ENCODE data around the gene NCAM2.
"Not testable (repeated sequence)": the region's sequence is repeated elsewhere in the genome, so short reads cannot be mapped to it uniquely, and the experiment has no call there.

Gene NCAM2

DNA sequence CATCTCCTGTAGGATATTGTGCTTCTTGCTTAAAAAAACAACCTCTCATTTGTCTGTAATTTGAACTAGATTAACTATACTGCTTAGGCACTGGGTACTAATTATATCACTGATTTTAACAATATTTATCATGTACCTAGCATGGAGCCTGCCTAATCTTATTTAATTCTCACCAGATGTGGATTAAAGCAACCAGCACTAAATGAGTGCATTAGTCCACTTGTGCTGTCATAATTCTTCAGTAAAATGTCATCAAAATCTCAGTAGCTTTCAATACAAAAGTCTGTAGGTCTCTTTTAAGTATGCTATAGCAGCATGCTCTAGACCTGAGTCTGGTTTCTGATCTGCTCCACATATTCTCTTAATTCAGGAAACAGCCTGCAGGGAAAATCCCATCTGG lies 368.1 kb downstream of the NCAM2 start:
- Histone ChIP-seq H3K9ac (ENCODE audit: low read length) (no peak overlapping the region), H3K4me3 (ENCODE audit: low read depth in 1 of 2, low read length in 2 of 2) (no peak overlapping the region), H3K4me1 (ENCODE audit: insufficient read depth, low read length) (no peaks in the 10 kb centered on the region), H3K27ac (ENCODE audit: low read depth, low read length) (no peak overlapping the region), H3K9me3 (ENCODE audit: low read length) (no peaks in the 10 kb centered on the region), H3K36me3 (ENCODE audit: insufficient read depth, low read length) (no peaks in the 10 kb centered on the region), H3K27me3 (ENCODE audit: control insufficient read depth in 1 of 2, insufficient read depth in 2 of 2, low read length in 2 of 2) (no peaks in the 10 kb centered on the region)

DNA sequence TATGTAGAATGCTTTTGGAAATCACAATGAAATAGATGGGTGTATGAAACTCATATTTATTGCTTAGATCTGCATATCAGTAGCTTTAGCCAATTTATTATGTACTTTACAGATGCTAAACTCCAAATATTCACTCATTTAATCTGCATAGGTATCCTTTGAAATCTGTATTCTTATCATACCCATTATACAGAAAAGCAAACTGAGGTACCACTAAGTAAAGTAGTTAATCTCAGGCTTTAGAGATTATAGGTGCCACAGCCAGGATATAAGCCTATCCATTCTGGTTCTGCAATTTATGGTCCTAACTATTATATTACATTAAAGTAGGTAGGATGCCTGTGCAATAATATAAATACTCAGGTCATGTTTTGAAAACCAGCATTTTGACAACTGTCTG lies 369.4 kb downstream of the NCAM2 start:
- no peaks in the 10 kb centered on the region for H3K4me1 ChIP-seq (ENCODE audit: insufficient read depth, low read length)
- H3K36me3 ChIP-seq (ENCODE audit: insufficient read depth, low read length): no peaks in the 10 kb centered on the region
- H3K9me3 ChIP-seq (ENCODE audit: low read length): no peaks in the 10 kb centered on the region
- no peak overlapping the region for H3K4me3 ChIP-seq (ENCODE audit: low read depth in 1 of 2, low read length in 2 of 2)
- no peak overlapping the region for H3K27ac ChIP-seq (ENCODE audit: low read depth, low read length)
- H3K27me3 ChIP-seq (ENCODE audit: control insufficient read depth in 1 of 2, insufficient read depth in 2 of 2, low read length in 2 of 2): no peaks in the 10 kb centered on the region
- H3K9ac ChIP-seq (ENCODE audit: low read length): no peak overlapping the region

DNA sequence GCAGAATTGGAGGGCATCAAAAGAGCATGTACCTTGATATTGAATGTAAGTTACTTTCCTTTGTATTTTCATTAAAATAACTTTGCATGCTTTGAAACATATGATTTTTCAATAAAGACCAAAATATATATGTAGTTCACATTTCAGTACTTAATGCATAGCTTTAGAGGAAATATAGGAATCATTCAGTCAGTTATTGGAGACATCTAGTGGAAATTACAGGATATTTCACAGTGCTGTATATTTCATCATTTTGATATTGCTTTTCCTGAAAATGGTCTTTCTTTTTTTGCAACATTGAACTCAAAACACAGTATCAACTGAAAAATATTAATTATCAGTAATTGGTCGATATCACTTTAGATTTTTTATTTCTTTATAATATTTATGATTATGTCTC lies 375.8 kb downstream of the NCAM2 start:
- Histone ChIP-seq H3K36me3 (ENCODE audit: insufficient read depth, low read length) (no peaks in the 10 kb centered on the region), H3K9ac (ENCODE audit: low read length) (no peak overlapping the region), H3K4me3 (ENCODE audit: low read depth in 1 of 2, low read length in 2 of 2) (no peak overlapping the region), H3K9me3 (ENCODE audit: low read length) (no peaks in the 10 kb centered on the region), H3K27ac (ENCODE audit: low read depth, low read length) (no peak overlapping the region), H3K4me1 (ENCODE audit: insufficient read depth, low read length) (no peaks in the 10 kb centered on the region), H3K27me3 (ENCODE audit: control insufficient read depth in 1 of 2, insufficient read depth in 2 of 2, low read length in 2 of 2) (no peaks in the 10 kb centered on the region)

DNA sequence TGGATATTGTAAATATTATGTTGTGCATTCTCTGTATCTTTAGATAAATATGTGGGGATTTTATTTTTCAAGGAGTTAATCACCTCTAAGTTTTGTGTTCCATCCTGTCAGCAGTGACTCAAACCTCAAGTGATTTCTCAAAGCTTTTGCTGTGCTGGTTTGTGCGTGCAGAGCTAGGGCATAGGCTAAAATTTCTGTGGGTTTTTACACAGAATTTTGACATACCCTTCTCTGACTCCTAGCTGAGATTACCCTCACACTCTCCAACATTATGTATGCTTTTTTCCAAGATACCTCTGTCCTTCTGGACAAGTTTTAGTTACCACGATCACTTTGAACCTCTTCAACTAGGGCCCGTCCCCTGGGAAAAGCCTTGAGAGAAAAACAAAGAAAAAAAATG lies 384.9 kb downstream of the NCAM2 start:
- Histone ChIP-seq H3K27ac (ENCODE audit: low read depth, low read length) (no peak overlapping the region), H3K9ac (ENCODE audit: low read length) (no peak overlapping the region)

DNA sequence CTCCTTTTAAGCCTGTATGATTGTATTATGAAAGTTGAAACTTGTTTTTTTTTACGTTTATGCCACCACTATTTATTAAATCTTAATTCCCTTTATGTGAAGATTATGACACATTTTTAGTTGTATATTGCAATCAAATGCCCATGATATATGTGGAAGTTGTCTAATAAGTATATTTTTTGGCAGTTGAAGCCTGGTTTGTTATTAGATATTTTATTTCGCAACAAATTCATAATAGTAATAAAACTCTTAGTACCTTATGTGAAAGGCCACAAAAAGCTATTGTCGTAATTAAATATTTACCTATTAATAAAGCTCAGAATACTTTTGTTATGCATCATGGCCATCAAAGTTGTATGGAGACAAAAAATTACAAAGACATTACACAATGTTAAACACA lies 386.8 kb downstream of the NCAM2 start:
- H3K36me3 ChIP-seq (ENCODE audit: insufficient read depth, low read length): no peaks in the 10 kb centered on the region
- H3K4me1 ChIP-seq (ENCODE audit: insufficient read depth, low read length): no peaks in the 10 kb centered on the region
- H3K9ac ChIP-seq (ENCODE audit: low read length): no peak overlapping the region
- no peak overlapping the region for H3K27ac ChIP-seq (ENCODE audit: low read depth, low read length)
- no peaks in the 10 kb centered on the region for H3K27me3 ChIP-seq (ENCODE audit: control insufficient read depth in 1 of 2, insufficient read depth in 2 of 2, low read length in 2 of 2)
- H3K4me3 ChIP-seq (ENCODE audit: low read depth in 1 of 2, low read length in 2 of 2): no peak overlapping the region
- no peaks in the 10 kb centered on the region for H3K9me3 ChIP-seq (ENCODE audit: low read length)

More for the DNA sequence above, 384.9 kb downstream of the NCAM2 start:
- no peaks in the 10 kb centered on the region for H3K9me3 ChIP-seq (ENCODE audit: low read length)
- no peaks in the 10 kb centered on the region for H3K27me3 ChIP-seq (ENCODE audit: control insufficient read depth in 1 of 2, insufficient read depth in 2 of 2, low read length in 2 of 2)
- H3K4me1 ChIP-seq (ENCODE audit: insufficient read depth, low read length): no peaks in the 10 kb centered on the region
- H3K4me3 ChIP-seq (ENCODE audit: low read depth in 1 of 2, low read length in 2 of 2): no peak overlapping the region
- no peaks in the 10 kb centered on the region for H3K36me3 ChIP-seq (ENCODE audit: insufficient read depth, low read length)

DNA sequence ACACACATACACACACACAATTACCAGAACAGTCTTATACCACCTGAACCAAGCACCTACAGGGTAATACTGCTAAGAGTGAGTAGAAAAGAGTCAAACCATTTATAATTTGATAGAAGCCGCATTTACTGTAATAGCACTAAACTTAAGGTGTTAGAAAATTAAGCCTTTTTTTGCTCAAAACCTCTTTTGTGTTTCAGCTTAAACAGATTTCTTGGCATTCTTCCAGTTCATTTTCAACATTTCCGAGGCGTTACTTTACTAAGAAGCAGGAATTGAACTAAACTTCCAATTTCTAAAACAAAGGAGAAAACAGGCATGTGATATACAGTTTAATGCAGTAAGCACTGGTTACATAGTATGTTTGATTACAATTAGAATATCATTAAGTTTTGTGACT lies 387.2 kb downstream of the NCAM2 start:
- no peaks in the 10 kb centered on the region for H3K36me3 ChIP-seq (ENCODE audit: insufficient read depth, low read length)
- H3K27ac ChIP-seq (ENCODE audit: low read depth, low read length): no peak overlapping the region
- H3K4me1 ChIP-seq (ENCODE audit: insufficient read depth, low read length): no peaks in the 10 kb centered on the region
- no peak overlapping the region for H3K9ac ChIP-seq (ENCODE audit: low read length)
- no peaks in the 10 kb centered on the region for H3K9me3 ChIP-seq (ENCODE audit: low read length)
- no peak overlapping the region for H3K4me3 ChIP-seq (ENCODE audit: low read depth in 1 of 2, low read length in 2 of 2)
- H3K27me3 ChIP-seq (ENCODE audit: control insufficient read depth in 1 of 2, insufficient read depth in 2 of 2, low read length in 2 of 2): no peaks in the 10 kb centered on the region

DNA sequence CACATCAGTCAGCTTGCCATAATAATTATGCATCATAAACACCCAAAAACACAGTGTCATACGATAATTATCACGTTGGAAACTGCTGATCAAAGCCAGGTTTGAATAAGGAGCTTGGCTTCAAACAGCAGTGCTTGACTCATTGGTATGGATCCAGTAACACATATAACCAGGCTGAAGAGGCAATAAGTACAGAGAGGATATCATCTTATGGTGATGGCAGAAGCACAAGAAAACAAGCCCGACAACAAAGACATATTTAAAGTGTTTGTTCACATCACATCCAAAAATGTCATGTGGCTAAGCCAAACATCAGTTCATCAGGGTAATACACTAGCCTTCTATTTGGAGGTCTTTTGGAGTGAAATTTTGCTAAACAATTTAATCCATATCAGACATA lies 389.7 kb downstream of the NCAM2 start:
- Histone ChIP-seq H3K9ac (ENCODE audit: low read length) (no peak overlapping the region), H3K4me3 (ENCODE audit: low read depth in 1 of 2, low read length in 2 of 2) (no peak overlapping the region), H3K9me3 (ENCODE audit: low read length) (no peaks in the 10 kb centered on the region), H3K36me3 (ENCODE audit: insufficient read depth, low read length) (no peaks in the 10 kb centered on the region), H3K27me3 (ENCODE audit: control insufficient read depth in 1 of 2, insufficient read depth in 2 of 2, low read length in 2 of 2) (no peaks in the 10 kb centered on the region), H3K4me1 (ENCODE audit: insufficient read depth, low read length) (no peaks in the 10 kb centered on the region), H3K27ac (ENCODE audit: low read depth, low read length) (no peak overlapping the region)

DNA sequence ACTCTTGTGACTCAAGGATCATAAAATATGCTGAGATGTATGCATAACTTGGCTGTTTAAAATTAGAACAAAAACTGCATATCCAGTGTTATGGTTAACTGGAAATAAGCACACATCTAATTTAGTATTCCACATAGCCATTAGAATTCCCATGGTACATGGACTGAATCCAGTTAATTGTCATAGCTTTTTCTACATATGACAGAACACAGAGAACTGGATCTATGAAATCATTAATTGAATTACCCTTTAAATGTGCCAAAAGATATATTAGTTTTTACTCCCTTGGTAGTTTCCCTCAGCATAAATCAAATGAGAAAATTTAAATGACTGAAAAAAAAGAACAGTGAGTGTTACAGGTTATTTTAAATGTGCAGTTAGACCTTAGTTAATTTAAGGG lies 395.9 kb downstream of the NCAM2 start:
- H3K27me3 ChIP-seq (ENCODE audit: control insufficient read depth in 1 of 2, insufficient read depth in 2 of 2, low read length in 2 of 2): no peaks in the 10 kb centered on the region
- no peak overlapping the region for H3K27ac ChIP-seq (ENCODE audit: low read depth, low read length)
- no peak overlapping the region for H3K4me3 ChIP-seq (ENCODE audit: low read depth in 1 of 2, low read length in 2 of 2)
- no peaks in the 10 kb centered on the region for H3K9me3 ChIP-seq (ENCODE audit: low read length)
- no peak overlapping the region for H3K9ac ChIP-seq (ENCODE audit: low read length)
- no peaks in the 10 kb centered on the region for H3K36me3 ChIP-seq (ENCODE audit: insufficient read depth, low read length)
- H3K4me1 ChIP-seq (ENCODE audit: insufficient read depth, low read length): no peaks in the 10 kb centered on the region

DNA sequence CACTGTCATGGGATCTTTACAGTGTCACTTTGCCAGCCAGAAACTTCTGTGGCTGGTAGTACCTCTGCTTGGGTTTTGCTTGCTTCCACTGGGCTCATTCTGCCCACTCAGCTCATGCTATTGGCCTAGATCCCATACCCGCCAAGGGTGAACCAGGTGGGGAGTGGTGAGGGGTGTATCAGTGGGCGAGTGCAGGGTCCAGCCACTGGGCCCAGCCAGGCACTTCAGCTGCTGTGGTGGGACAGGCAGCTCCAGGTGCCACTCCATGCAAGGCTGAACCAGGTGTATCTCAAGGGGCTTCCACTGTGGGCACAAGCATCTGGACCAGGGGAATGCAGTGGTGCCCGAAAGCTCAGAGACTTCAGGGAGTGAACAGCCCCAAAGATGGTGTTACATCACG lies 398.2 kb downstream of the NCAM2 start:
- Histone ChIP-seq H3K36me3 (ENCODE audit: insufficient read depth, low read length) (no peaks in the 10 kb centered on the region), H3K9me3 (ENCODE audit: low read length) (no peaks in the 10 kb centered on the region), H3K4me3 (ENCODE audit: low read depth in 1 of 2, low read length in 2 of 2) (no peak overlapping the region), H3K27ac (ENCODE audit: low read depth, low read length) (no peak overlapping the region), H3K27me3 (ENCODE audit: control insufficient read depth in 1 of 2, insufficient read depth in 2 of 2, low read length in 2 of 2) (no peaks in the 10 kb centered on the region), H3K9ac (ENCODE audit: low read length) (no peak overlapping the region), H3K4me1 (ENCODE audit: insufficient read depth, low read length) (no peaks in the 10 kb centered on the region)

DNA sequence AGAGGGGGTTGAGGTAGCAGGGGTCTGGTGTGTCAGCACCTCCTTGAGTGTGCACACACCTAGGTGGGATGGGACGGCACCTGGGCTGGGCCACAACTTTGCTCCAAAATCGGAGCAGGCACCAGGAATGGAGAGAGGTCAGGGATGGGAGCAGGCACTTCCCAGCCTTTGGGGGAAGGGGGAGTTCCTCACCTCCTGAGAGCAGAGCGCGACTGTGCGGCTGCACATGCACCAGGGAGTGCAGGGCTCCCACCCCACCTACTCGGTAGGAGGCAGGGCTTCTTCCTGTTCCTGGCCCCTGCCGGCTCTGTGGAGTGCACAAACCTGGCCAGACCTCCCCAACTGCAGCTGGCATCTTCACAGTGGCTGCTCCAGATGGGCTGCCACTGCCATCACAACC lies 399.3 kb downstream of the NCAM2 start:
- H3K36me3 ChIP-seq (ENCODE audit: insufficient read depth, low read length): no peaks in the 10 kb centered on the region
- H3K27ac ChIP-seq (ENCODE audit: low read depth, low read length): no peak overlapping the region
- no peak overlapping the region for H3K4me3 ChIP-seq (ENCODE audit: low read depth in 1 of 2, low read length in 2 of 2)
- no peak overlapping the region for H3K9ac ChIP-seq (ENCODE audit: low read length)
- no peaks in the 10 kb centered on the region for H3K9me3 ChIP-seq (ENCODE audit: low read length)
- H3K27me3 ChIP-seq (ENCODE audit: control insufficient read depth in 1 of 2, insufficient read depth in 2 of 2, low read length in 2 of 2): no peaks in the 10 kb centered on the region
- no peaks in the 10 kb centered on the region for H3K4me1 ChIP-seq (ENCODE audit: insufficient read depth, low read length)

DNA sequence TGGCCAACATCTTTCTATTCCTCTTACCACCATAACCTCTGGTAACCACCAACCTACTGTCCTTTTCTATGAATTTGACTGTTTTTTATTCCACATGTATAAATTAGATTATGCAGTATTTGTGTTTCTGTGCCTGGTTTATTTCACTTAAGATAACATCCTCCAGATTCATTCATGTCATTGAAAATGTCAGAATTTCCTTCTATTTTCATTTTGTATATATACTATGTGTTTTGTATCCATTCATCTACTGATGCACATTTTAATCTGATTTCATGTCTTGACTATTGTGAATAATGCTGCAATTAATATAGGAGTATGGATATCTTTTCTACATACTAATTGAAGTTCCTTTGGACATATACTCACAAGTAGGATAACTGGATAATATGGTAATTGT lies 403.2 kb downstream of the NCAM2 start:
- Histone ChIP-seq H3K9me3 (ENCODE audit: low read length) (no peaks in the 10 kb centered on the region), H3K36me3 (ENCODE audit: insufficient read depth, low read length) (no peaks in the 10 kb centered on the region), H3K4me1 (ENCODE audit: insufficient read depth, low read length) (no peaks in the 10 kb centered on the region), H3K27ac (ENCODE audit: low read depth, low read length) (no peak overlapping the region), H3K4me3 (ENCODE audit: low read depth in 1 of 2, low read length in 2 of 2) (no peak overlapping the region), H3K9ac (ENCODE audit: low read length) (no peak overlapping the region), H3K27me3 (ENCODE audit: control insufficient read depth in 1 of 2, insufficient read depth in 2 of 2, low read length in 2 of 2) (no peaks in the 10 kb centered on the region)

DNA sequence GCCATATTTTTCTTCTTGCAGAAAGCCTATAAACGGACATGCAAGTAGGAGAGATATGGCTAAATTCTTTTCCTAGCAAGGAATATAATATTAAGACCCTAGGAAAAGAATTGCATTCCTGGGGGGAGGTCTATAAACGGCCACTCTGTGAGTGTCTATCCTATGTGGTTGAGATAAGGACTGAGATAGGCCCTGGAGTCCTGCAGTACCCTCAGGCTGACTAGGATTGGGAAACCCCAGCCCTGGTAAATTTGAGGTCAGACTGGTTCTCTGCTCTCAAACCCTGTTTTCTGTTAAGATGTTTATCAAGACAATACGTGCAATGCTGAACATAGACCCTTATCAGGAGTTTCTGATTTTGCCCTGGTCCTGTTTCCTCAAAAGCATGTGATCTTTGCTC lies 404.0 kb downstream of the NCAM2 start:
- not testable (repeated sequence) for H3K36me3 ChIP-seq (ENCODE audit: insufficient read depth, low read length); H3K9ac ChIP-seq (ENCODE audit: low read length); H3K4me3 ChIP-seq (ENCODE audit: low read depth in 1 of 2, low read length in 2 of 2); H3K27ac ChIP-seq (ENCODE audit: low read depth, low read length); H3K27me3 ChIP-seq (ENCODE audit: control insufficient read depth in 1 of 2, insufficient read depth in 2 of 2, low read length in 2 of 2); H3K9me3 ChIP-seq (ENCODE audit: low read length); H3K4me1 ChIP-seq (ENCODE audit: insufficient read depth, low read length)
